SKM-1 treated with dmso at 0.1 percent for 144 hours (cell line): ENCODE data around the gene NCOR2.

Experiments
- DNase-seq: peaks from one replicate; lab custom pipeline; 2025; ENCODE audit not compliant: unreplicated experiment; lab: John Stamatoyannopoulos, UW

Gene NCOR2

DNA sequence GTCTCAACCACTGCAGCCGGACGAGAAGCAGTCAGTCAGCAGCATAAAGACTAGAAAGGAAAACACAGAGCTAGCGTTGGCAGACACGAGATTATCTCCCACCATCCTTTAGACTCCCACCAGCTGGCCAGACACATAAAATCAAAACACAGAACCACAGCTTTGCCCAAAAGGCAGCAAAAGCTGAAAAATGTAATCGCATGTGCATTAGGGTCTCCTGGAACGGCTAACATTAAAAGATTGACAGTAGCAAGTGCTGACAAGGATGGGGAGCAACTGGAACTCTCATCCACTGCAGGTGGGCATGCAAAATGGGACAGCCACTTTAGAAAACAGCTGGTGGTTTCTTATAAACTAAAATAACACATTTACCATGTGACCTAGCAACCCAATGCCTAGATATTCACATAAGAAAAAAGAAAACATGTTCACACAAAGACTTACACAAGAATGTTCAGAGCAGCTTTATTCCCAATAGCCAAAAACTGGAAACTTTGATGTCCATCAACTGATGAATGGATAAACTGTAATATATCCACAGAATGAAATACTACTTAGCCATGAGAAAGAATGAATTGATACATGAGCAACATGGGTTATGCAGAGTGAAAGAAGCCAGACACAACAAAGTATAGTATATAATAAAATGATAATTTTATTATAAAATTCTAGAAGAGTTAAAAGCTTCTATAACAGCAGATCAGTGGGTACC is 37.7 kb downstream of the NCOR2 start:
- DNase-seq, result no peak

DNA sequence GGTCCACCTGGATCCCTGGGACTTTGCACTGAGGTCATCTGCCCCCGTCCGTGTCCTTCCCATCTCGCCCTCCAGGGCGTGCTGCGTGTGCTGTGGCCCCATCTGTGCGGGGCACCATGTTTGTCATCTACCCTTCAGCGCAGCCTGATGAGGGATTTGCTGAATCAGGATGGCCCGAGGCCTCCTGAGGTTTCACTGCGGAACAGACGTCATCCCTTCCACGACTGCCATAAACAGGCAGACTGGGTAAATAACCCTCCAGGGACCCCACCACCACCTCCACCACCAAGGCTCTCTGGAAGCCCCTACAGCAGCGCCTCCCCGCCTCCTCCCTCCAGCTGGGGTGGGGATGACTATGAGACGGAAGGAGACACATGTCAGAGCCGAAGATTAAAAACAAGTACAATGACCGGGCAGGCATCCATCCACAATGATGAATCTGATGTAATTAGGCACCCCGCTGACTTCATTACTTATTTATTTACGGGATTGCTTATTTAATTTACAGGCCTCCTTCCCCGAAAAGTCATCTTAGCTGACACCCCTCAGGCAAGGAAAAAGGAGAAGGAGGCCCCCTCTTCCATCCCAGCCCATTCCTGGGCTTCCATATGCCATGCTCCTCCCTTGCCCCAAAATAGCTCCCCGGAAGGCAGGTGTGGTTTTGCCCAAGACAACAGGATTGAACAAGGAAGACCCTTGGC is 39.4 kb downstream of the NCOR2 start:
- no peak for DNase-seq

DNA sequence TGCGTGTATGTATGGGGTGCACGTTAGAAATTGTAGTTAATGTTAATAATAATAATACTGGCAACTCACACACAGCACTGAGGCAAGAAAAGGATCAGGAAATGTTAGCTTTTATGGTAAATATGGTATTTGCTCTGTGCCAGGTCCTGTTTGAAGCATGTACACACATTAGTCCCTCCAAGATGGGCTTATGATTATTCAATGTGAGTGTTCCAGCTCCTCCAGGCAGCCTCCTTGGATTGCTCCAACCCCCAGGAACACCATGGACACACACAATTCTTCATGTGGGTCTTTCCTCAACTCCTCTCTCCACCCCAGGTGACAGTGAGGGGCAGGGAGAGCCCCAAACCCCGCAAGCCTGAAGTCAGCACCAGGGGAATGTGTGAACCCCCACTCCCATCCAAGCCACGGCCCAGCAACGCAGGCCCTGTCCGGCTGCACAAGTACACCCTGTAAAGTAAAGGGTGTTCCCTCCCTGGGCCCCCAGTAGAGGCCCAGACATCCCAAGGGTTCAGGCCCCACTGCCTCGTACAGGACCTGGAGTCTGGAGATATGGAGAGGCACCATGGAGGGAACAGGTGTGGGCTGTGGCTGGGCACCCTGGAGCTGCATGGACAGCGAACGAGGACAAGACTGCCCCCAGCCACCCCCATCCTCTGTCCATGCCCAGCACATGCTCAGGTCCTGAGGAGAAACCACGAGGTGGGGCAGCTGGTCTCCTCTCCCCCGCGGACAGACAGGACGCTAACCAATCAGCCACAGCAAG is 41.3 kb downstream of the NCOR2 start:
- no peak for DNase-seq

DNA sequence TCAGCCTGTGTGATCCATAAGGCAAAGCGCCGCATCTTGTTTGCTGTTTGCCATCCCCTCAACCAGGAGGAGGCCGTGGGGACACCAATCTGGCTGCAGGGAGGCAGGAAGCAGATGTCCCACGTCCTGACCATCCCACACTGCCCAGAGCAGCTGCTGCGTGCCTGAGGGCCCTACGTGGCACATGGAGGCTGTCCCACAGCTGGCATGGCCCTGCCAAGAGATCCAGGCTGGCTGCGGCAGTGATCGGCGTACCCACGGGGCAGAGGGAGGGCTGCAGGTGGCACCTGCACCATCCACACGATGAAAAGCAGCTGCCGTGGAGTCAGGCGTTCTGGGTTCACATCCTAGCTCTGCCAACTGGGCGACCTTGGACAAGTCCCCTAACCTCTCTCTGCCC is 42.0 kb downstream of the NCOR2 start:
- no peak for DNase-seq

DNA sequence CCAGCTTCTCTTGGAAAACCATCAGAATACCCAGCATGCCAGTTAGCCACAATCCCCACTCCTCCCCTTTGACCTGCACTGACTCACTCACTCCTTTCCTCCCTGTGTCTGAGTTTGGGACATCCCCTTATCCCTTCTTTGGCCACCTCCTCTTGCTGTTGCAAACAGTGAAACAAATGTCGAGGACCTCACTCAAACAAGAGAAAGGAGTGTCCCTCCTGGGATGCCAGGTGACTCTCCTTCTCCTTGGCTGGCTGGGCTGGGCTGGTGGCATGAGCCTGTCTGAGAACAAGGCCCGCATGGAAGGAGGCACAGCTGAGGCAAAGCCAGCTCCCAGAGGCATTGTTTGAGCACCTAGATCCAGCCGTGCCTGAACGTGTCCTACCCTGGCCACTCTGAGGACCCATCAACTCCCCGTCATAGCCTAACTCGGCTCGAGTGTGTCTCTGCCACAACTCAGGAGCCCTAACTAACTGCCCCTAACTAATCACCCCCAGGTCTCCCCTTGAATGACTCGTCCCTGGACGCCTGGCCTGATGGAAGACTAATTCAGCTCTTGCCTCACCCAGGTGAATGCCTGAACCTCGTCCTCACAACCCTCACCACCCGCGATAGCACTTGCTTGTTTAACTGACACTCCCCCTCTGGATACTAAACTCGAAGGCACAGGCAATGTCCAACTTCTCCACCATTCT is 43.0 kb downstream of the NCOR2 start:
- DNase-seq, result no peak

DNA sequence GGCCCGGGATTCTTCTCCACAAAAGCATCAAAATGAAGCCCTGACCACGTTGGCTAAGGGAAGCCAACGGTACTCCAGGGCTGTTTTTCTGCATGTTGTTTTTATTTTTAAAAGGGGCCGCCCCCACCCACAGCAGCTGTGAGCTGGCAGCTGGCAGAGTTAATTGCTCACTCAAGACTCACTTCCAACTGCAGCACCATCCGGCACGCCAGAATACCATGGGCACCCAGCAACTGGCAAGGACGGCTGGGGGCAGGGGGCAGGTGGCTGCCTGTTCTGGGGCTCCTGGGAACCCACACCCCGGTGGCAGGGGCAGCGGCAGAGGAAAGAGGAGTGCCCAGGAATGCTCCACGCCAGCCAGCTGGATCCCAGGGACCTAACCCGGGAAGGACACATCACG is 44.3 kb downstream of the NCOR2 start:
- DNase-seq, result no peak

DNA sequence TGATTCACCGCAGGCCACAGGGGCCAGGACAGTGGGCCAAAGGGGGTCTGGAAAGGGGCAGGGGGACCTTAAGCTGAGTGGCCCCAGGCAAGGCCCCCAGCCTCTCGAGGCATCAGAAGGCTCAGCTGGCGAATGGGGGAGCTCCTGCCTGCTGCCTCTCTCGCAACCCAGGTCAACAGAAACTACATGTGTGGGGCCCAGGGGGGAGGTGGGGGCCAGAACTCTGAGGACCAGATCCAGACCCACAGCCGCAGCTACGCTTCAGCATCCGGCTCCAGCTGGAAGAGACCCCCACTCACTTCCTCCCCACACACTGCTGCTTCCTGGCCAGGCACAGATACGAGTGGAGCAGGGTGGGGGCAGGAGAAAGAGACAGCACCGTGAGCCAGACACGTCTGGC is 46.5 kb downstream of the NCOR2 start:
- DNase-seq, result no peak

DNA sequence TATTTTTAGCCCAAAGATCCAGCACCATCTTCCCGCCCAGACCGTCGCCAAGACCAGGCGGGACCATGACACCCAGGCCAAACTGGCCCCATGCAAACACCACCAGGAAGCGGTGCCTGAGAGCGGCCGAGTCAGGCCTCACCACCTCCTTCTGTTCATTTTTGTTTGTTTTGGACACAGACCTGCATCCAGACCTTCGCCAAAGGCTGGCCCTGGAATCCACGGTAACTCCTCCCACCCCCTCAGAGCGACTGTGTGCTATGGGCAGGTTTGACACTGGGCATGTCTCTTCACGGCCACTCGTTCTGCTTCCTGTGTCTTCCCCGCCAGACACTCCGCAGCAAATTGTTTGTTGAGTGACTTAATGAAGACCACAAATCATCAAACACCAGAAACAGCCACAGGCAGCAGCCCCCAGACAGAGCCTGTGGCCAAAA is 47.1 kb downstream of the NCOR2 start:
- no peak for DNase-seq

DNA sequence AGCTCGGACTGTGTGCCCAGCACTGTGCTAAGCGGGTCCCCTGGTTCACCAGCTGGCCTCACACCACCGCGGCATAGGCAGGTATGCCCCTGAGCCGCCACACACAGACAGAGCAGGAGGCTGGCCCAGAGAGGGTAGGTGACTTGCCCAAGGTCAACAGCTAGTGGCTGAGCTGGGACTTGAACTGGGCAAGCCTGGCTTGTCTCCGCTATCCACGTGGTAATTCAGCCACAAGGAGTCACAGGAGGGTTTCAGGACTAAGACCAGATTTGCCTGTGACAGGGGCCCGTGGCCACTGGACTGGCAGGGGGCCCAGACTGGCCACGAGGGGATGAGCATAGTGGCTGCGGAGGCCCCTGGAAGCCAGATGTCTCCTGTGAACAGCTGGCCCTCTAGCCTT is 47.7 kb downstream of the NCOR2 start:
- DNase-seq, result no peak

DNA sequence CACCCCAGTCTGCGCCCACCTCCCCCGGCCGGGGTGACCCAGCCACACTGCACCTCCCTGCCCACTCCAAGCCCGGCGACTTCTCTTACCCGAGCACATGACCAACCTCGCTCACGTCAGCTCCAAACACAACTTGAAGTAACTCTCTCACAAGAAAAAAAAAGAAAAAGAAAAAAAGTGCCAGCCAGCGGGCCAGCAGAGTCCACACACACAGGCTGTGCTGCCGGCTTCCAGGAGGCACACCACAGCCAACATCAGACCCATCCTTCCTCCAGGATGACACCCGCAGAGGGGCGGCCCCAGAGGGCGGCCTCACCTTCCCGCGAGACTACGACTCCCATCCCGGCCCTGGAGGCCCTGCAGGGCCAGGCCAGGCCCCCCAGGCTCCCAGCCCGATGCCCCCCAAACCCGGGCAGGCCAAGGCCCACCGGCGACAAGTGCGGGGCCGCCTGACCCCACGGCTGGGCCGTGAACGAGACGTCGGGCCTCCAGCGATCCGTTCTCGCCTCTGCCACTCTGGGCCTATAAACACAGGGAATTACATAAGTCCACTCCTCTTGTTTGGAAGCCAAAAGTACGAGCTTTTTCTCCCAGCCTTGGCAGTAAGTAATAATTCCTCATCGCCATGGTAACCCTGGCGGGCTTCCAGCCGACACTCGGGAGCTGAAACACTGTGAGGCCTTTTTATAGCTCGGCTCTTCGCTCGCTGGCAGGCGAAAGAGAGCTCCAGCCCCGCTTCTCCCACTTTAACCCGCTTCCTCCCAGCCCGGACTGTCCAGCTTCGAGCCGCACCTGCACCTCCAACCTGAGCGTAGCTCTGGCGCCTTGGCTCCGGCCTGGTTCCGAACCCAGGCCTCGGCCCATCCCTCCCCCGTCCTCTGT is 49.1 kb downstream of the NCOR2 start:
- no peak for DNase-seq
